Endothelial cell (in vitro differentiated cells): ENCODE data around the gene LTC4S. TPM values are rescaled to one million over a fixed set of nuclear protein-coding genes. Genes with fewer than 3 reads are reported as not detected.
A peak's percentile ranks its signal among the peaks of the same experiment; 100 is the strongest.

Source experiments
- DNase-seq: peaks from one replicate; pipeline ENCODE4 v3.0.0; 2021; ENCODE audit warnings: low spot score
- H3K27ac Mint-ChIP-seq: one replicate; pipeline ENCODE4 v1.8.0; 2021; ENCODE audit warnings: mixed read lengths, inconsistent platforms; ENCODE audit not compliant: unreplicated experiment
- H3K27me3 Mint-ChIP-seq: one replicate; pipeline ENCODE4 v1.8.0; 2021; ENCODE audit warnings: mild to moderate bottlenecking, moderate library complexity, mixed read lengths, inconsistent platforms; ENCODE audit not compliant: unreplicated experiment
- H3K36me3 Mint-ChIP-seq: one replicate; pipeline ENCODE4 v1.8.0; 2021; ENCODE audit warnings: mild to moderate bottlenecking, low read depth, mixed read lengths, inconsistent platforms; ENCODE audit not compliant: unreplicated experiment
- H3K4me1 Mint-ChIP-seq: one replicate; pipeline ENCODE4 v1.8.0; 2021; ENCODE audit warnings: mild to moderate bottlenecking, mixed read lengths, inconsistent platforms; ENCODE audit not compliant: unreplicated experiment
- H3K4me3 Mint-ChIP-seq: one replicate; pipeline ENCODE4 v1.8.0; 2021; ENCODE audit warnings: mild to moderate bottlenecking, mixed read lengths, inconsistent platforms; ENCODE audit not compliant: unreplicated experiment
- H3K9me3 Mint-ChIP-seq: one replicate; pipeline ENCODE4 v1.8.0; 2021; ENCODE audit warnings: mixed read lengths, inconsistent platforms; ENCODE audit not compliant: unreplicated experiment
- total RNA-seq: library from RNA; stranded (reverse); fragmentation: NEBNext Ultra II Directional; extraction: Animal tissue kit (Norgen Biotek cat#: 25700); gene quantifications from one replicate; pipeline ENCODE4 v1.2.1, GENCODE V29; 2021; ENCODE audit not compliant: unreplicated experiment
- TF ChIP-seq, protein P1 (sequence below): fragments of 200-600 bp; sonication (generic); IDR thresholded peaks from one replicate; pipeline ENCODE4 v1.5.0; 2021; ENCODE audit warnings: antibody characterized with exemption; ENCODE audit not compliant: unreplicated experiment

The LTC4S gene
- total RNA-seq, 1 donor from 2014 or later, result 1.0 TPM

DNA sequence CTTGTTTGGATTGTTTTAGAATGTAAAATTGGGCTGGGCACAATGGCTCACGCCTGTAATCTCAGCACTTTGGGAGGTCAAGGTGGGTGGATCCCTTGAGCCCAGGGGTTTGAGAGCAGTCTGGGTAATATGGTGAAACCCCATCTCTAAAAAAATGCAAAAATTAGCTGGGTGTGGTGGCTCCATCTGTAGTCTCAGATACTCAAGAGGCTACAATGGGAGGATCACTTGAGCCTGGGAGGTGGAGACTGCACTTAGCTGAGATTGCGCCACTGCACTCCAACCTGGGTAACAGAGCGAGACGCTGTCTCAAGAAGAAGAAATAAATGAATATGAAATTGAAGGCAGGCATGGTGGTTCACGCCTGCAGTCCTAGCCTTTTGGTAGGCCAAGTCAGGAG, 39.8 kb upstream of the LTC4S start:
- TF ChIP-seq, protein P1, sequence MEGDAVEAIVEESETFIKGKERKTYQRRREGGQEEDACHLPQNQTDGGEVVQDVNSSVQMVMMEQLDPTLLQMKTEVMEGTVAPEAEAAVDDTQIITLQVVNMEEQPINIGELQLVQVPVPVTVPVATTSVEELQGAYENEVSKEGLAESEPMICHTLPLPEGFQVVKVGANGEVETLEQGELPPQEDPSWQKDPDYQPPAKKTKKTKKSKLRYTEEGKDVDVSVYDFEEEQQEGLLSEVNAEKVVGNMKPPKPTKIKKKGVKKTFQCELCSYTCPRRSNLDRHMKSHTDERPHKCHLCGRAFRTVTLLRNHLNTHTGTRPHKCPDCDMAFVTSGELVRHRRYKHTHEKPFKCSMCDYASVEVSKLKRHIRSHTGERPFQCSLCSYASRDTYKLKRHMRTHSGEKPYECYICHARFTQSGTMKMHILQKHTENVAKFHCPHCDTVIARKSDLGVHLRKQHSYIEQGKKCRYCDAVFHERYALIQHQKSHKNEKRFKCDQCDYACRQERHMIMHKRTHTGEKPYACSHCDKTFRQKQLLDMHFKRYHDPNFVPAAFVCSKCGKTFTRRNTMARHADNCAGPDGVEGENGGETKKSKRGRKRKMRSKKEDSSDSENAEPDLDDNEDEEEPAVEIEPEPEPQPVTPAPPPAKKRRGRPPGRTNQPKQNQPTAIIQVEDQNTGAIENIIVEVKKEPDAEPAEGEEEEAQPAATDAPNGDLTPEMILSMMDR, result no peak

DNA sequence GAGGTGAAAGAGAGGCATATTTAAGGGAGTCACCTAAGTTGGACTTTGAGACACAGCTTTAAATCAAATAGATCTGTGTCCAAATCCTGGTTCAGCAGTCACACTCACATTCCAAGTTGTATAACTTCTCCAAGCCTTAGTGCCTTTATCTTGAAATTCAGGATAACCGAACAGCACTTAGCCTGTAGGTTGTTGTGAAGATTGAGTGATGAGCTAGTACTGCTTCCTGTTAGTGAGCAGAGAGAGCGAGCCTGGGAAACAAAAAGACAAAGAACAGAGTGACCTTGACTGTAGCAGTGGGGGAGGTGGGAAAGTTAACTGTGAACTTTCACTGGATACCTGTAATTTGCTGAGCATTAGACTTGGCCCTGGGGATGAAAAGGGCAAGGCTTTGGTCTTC, 38.8 kb upstream of the LTC4S start:
- H3K4me3 Mint-ChIP-seq, result no peak overlapping the region
- peaks cover 3% of the 10 kb centered on the region for H3K36me3 Mint-ChIP-seq
- H3K27ac Mint-ChIP-seq, result peak overlapping the region; percentile 22
- H3K27me3 Mint-ChIP-seq, result peaks cover 1% of the 10 kb centered on the region
- TF ChIP-seq, protein P1, result no peak
- peaks cover 19% of the 10 kb centered on the region for H3K4me1 Mint-ChIP-seq
- peaks cover under 1% of the 10 kb centered on the region for H3K9me3 Mint-ChIP-seq
- no peak for DNase-seq

More for the DNA sequence above, 39.8 kb upstream of the LTC4S start:
- DNase-seq, result no peak
- H3K4me1 Mint-ChIP-seq, result peaks cover 19% of the 10 kb centered on the region
- H3K27ac Mint-ChIP-seq, result no peak overlapping the region
- H3K9me3 Mint-ChIP-seq, result no peaks in the 10 kb centered on the region
- peaks cover 1% of the 10 kb centered on the region for H3K27me3 Mint-ChIP-seq
- no peak overlapping the region for H3K4me3 Mint-ChIP-seq
- H3K36me3 Mint-ChIP-seq, result peaks cover 3% of the 10 kb centered on the region

DNA sequence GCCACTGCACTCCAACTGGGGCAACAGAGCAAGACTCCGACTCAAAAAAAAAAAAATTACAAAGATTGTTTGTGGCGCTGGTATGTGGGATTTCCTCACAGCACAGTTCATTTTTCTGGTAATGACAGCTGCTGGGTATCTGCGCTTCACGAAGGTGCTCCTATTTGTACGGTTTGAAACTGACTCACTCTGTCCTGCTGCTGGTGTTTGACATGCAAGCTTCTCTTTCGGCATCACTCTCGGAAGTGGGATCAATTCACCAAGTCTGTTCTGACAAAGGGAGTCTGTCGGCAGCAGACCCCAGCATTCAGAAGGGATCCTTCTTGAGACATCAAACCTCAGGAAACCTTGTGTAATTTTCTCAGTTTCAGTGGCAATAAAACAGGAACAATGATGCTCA, 34.8 kb upstream of the LTC4S start:
- Mint-ChIP-seq H3K27me3 (peaks cover 1% of the 10 kb centered on the region), H3K4me1 (peaks cover 45% of the 10 kb centered on the region), H3K27ac (no peak overlapping the region), H3K4me3 (no peak overlapping the region), H3K36me3 (peaks cover 9% of the 10 kb centered on the region), H3K9me3 (peaks cover 5% of the 10 kb centered on the region)
- no peak for DNase-seq
- TF ChIP-seq, protein P1, result no peak

DNA sequence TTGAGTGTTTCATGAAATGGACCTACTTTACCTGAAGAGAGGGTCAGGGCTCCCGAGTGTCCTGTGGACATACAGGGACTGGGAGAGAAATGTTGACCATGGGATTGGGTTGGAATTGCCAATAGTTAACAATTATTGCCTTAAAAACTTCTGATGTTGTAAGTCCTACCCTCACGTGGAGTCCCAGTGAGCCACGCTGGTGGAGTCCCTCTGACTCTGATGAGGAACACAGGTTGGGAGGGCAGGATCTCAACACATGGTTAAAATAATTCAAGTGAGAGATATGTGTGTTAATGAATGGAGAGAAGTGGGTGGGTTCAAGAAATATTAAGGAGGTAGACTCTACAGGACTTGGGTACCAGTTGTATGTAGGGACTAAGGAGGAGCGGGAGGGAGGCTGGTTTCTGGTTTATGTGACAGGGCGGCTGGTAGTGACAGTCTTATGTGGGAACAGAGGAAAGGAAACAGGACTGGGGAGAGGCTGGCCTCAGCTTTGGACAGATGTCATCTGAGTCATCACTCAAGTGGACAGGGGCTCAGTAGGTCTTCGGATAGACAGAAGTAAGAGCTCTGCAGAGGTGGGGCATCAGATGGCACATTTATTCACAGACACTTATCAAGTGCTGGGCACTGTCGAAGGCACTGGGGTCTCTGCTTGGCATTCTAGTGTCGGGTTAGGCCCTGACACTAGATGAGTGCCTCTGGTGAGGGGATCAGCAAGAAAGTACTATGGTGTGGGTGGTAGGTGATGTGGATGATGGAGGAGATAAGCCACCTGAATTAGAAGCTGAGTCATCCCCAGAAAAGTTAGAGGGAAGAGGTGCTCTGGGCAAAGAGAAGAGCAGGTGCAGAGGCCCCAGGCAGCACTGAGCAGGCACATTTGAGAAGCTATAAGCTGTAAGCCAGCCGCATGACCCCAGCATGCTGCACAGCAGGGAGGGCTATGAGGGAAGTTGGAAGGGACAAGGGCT, 33.9 kb upstream of the LTC4S start:
- peaks cover 1% of the 10 kb centered on the region for H3K27me3 Mint-ChIP-seq
- H3K4me3 Mint-ChIP-seq, result no peak overlapping the region
- TF ChIP-seq, protein P1, result no peak
- peaks cover 9% of the 10 kb centered on the region for H3K36me3 Mint-ChIP-seq
- H3K27ac Mint-ChIP-seq, result no peak overlapping the region
- H3K9me3 Mint-ChIP-seq, result peaks cover 5% of the 10 kb centered on the region
- H3K4me1 Mint-ChIP-seq, result peaks cover 40% of the 10 kb centered on the region
- DNase-seq, result no peak
